ENCODE data around the gene SEC11A.

GRCh38 chr15:84629033-84629432, 86.9 kb downstream of the SEC11A start:
- TF ChIP-seq CTCF (IDR thresholded peaks at IDR 0.05) (no peak), EP300 (IDR thresholded peaks at IDR 0.05; ENCODE audit: low read depth) (no peak), POLR2AphosphoS5 (IDR thresholded peaks at IDR 0.05) (no peak)
